ENCODE measurements around the gene IRF5. TPM values are rescaled to one million over a fixed set of nuclear protein-coding genes. Genes with fewer than 3 reads are reported as not detected.

IRF5 gene
- polyA plus RNA-seq, 1 donor (not counting 4 experiments of a cell fraction or from before 2014, with no cell fraction given): 0.88 TPM

DNA sequence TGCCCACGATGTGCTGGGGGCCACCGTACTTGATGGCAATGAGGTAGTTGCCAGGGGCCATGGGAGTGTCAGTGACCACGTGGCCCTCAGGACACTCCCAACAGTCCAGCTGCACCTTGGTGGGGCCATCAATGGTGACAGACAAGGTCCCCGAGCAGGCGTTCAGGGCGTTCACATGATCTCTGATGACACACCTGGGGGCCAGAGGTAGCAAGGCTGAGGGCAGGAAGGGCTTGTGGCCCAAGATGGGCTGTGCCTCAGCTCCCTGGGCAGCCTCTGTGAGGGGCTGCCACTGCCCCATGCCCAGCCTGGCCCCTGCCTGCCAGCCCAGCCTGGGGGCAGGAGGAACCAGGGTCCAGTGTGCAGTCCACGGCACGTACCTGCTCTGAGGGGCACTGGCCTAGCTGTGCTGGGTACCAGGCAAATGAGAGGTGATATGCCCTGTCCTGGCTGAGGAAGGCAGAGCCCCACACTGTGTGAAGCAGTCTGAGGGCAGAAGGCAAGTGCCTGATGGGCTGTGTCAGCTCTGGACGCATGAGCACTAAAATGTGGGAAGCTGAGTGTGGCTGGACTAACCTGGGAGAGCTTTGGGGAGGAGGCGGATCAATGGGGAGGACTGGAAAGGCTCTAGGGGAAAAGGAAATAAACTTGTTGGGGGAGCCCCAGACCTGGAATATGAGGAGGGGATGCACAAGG is 23.7 kb upstream of the IRF5 start:
- H3K4me1 ChIP-seq (ENCODE audit: control insufficient read depth, extremely low read depth, insufficient read depth, low read length): no peaks in the 10 kb centered on the region
- no peak overlapping the region for H3K9ac ChIP-seq (ENCODE audit: control insufficient read depth, extremely low read depth, insufficient read depth, low read length)
- H3K9me3 ChIP-seq (ENCODE audit: control insufficient read depth, low read depth, low read length): no peaks in the 10 kb centered on the region
- no peaks in the 10 kb centered on the region for H4K20me1 ChIP-seq (ENCODE audit: control insufficient read depth, extremely low read depth, insufficient read depth, low read length)
- H3K36me3 ChIP-seq (ENCODE audit: control insufficient read depth in 2 of 2, extremely low read depth in 1 of 2, insufficient read depth in 2 of 2, low read length in 2 of 2): no peaks in the 10 kb centered on the region
- H2AFZ ChIP-seq (ENCODE audit: control insufficient read depth, low read length): no peak overlapping the region
- dilution Hi-C loops (cut with MboI; ENCODE audit: extremely low pct_ligation_motif_present, low sequenced_read_pairs): no loop called here
- H3K27ac ChIP-seq (ENCODE audit: control insufficient read depth, insufficient read depth, low read length): no peak overlapping the region
- no peak overlapping the region for H3K4me2 ChIP-seq (ENCODE audit: control insufficient read depth, extremely low read depth, insufficient read depth, low read depth, low read length)
- FAIRE-seq (no peak), DNase-seq (ENCODE audit: low read depth, low spot score) (no peak)
- peaks cover 62% of the 10 kb centered on the region for H3K27me3 ChIP-seq (ENCODE audit: control insufficient read depth, extremely low read depth, insufficient read depth, low read length)
- H3K79me2 ChIP-seq (ENCODE audit: control insufficient read depth, insufficient read depth, low read length): no peaks in the 10 kb centered on the region
- no peak for TF ChIP-seq EZH2 (IDR thresholded peaks at IDR 0.05; ENCODE audit: low read length)
- TF ChIP-seq, protein P1, sequence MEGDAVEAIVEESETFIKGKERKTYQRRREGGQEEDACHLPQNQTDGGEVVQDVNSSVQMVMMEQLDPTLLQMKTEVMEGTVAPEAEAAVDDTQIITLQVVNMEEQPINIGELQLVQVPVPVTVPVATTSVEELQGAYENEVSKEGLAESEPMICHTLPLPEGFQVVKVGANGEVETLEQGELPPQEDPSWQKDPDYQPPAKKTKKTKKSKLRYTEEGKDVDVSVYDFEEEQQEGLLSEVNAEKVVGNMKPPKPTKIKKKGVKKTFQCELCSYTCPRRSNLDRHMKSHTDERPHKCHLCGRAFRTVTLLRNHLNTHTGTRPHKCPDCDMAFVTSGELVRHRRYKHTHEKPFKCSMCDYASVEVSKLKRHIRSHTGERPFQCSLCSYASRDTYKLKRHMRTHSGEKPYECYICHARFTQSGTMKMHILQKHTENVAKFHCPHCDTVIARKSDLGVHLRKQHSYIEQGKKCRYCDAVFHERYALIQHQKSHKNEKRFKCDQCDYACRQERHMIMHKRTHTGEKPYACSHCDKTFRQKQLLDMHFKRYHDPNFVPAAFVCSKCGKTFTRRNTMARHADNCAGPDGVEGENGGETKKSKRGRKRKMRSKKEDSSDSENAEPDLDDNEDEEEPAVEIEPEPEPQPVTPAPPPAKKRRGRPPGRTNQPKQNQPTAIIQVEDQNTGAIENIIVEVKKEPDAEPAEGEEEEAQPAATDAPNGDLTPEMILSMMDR (optimal IDR thresholded peaks at IDR 0.05 in 1 of 3, IDR thresholded peaks at IDR 0.05 in 1 of 3, conservative IDR thresholded peaks at IDR 0.05 in 1 of 3; ENCODE audit: extremely low read depth in 1 of 3, insufficient read depth in 2 of 3, low read length in 3 of 3): no peak
- H3K4me3 ChIP-seq (ENCODE audit: control insufficient read depth in 2 of 3, extremely low read depth in 1 of 3, insufficient read depth in 2 of 3, low read depth in 1 of 3, low read length in 3 of 3): no peak overlapping the region
- H3K9me1 ChIP-seq (ENCODE audit: control insufficient read depth, extremely low read depth, insufficient read depth, low read length): no peaks in the 10 kb centered on the region

DNA sequence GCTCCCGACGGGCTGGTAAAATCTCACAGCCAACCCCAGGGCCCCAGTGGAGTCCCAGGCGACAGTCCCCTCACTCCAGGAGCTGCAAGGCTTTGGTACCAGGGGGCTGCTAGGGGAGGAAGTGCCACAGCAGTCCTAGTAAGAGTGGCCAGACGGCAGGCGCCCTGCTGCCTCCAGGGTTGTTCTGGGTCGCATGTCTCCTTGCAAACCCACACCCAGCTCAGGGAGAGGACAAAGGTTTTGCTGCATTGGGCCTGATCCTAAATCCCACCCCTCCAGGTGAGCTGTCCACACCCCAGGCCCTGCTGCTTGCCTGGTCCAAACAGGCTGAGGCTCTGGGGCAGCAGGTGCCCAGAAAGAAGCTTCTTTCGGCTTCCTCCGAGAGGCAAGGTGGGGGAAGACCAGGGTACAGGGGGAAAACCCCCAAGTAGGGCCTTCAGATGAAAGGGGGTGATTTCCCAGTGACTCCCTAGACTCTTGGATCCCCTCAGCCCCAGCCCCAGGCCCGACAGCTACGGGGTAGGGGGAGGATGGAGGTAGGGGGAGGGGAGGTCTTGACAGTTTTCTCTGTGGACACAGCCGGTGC is 23.1 kb upstream of the IRF5 start:
- Histone ChIP-seq H3K36me3 (ENCODE audit: control insufficient read depth in 2 of 2, extremely low read depth in 1 of 2, insufficient read depth in 2 of 2, low read length in 2 of 2) (no peaks in the 10 kb centered on the region), H3K9me3 (ENCODE audit: control insufficient read depth, low read depth, low read length) (no peaks in the 10 kb centered on the region), H4K20me1 (ENCODE audit: control insufficient read depth, extremely low read depth, insufficient read depth, low read length) (no peaks in the 10 kb centered on the region), H3K4me2 (ENCODE audit: control insufficient read depth, extremely low read depth, insufficient read depth, low read depth, low read length) (no peak overlapping the region), H2AFZ (ENCODE audit: control insufficient read depth, low read length) (no peak overlapping the region), H3K4me3 (ENCODE audit: control insufficient read depth in 2 of 3, extremely low read depth in 1 of 3, insufficient read depth in 2 of 3, low read depth in 1 of 3, low read length in 3 of 3) (no peak overlapping the region), H3K27ac (ENCODE audit: control insufficient read depth, insufficient read depth, low read length) (no peak overlapping the region), H3K9me1 (ENCODE audit: control insufficient read depth, extremely low read depth, insufficient read depth, low read length) (no peaks in the 10 kb centered on the region), H3K27me3 (ENCODE audit: control insufficient read depth, extremely low read depth, insufficient read depth, low read length) (peaks cover 62% of the 10 kb centered on the region), H3K9ac (ENCODE audit: control insufficient read depth, extremely low read depth, insufficient read depth, low read length) (no peak overlapping the region), H3K79me2 (ENCODE audit: control insufficient read depth, insufficient read depth, low read length) (no peaks in the 10 kb centered on the region), H3K4me1 (ENCODE audit: control insufficient read depth, extremely low read depth, insufficient read depth, low read length) (no peaks in the 10 kb centered on the region)
- no peak for DNase-seq (ENCODE audit: low read depth, low spot score)
- TF ChIP-seq EZH2 (IDR thresholded peaks at IDR 0.05; ENCODE audit: low read length): no peak
- TF ChIP-seq, protein P1 (optimal IDR thresholded peaks at IDR 0.05 in 1 of 3, IDR thresholded peaks at IDR 0.05 in 1 of 3, conservative IDR thresholded peaks at IDR 0.05 in 1 of 3; ENCODE audit: extremely low read depth in 1 of 3, insufficient read depth in 2 of 3, low read length in 3 of 3): no peak
- dilution Hi-C loops (cut with MboI; ENCODE audit: extremely low pct_ligation_motif_present, low sequenced_read_pairs): no loop called here
- FAIRE-seq: no peak
